ENCODE measurements around the gene TET1. TPM values are rescaled to one million over a fixed set of nuclear protein-coding genes. Genes with fewer than 3 reads are reported as not detected.
"Not testable (repeated sequence)": the region's sequence is repeated elsewhere in the genome, so short reads cannot be mapped to it uniquely, and the experiment has no call there.

Gene TET1
- total RNA-seq, 3 donors from 2014 or later, result 6.9 to 12.8 (median 6.9) TPM

DNA sequence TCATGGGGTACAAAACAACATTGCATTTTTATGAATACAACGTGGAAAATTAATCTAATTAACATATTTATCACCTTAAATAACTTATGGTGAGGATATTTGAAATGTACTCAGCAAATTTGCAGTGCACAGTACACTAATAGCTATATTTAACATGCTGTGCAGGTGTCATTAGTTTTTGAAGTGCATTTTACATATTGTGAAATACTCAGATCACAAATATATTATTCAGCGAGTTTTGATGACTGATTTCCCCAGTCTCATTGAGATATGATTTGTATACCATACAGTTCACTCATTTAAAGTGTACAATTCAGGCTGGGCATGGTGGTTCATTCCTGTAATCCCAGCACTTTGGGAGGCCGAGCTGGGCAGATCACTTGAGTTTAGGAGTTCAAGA, 59.5 kb downstream of the TET1 start:
- Histone ChIP-seq H3K27me3 (no peaks in the 10 kb centered on the region), H3K27ac (no peak overlapping the region), H3K4me3 (no peak overlapping the region), H3K36me3 (no peaks in the 10 kb centered on the region), H3K9me3 (no peaks in the 10 kb centered on the region), H3K4me1 (no peaks in the 10 kb centered on the region)
- no peak for DNase-seq (ENCODE audit: low spot score in 2 of 2)
- intact Hi-C loops (cut with DNase I; ENCODE audit: low total_unique reads), result no loop called here
- TF ChIP-seq POLR2A (IDR thresholded peaks at IDR 0.05), result no peak
- TF ChIP-seq, protein P1, sequence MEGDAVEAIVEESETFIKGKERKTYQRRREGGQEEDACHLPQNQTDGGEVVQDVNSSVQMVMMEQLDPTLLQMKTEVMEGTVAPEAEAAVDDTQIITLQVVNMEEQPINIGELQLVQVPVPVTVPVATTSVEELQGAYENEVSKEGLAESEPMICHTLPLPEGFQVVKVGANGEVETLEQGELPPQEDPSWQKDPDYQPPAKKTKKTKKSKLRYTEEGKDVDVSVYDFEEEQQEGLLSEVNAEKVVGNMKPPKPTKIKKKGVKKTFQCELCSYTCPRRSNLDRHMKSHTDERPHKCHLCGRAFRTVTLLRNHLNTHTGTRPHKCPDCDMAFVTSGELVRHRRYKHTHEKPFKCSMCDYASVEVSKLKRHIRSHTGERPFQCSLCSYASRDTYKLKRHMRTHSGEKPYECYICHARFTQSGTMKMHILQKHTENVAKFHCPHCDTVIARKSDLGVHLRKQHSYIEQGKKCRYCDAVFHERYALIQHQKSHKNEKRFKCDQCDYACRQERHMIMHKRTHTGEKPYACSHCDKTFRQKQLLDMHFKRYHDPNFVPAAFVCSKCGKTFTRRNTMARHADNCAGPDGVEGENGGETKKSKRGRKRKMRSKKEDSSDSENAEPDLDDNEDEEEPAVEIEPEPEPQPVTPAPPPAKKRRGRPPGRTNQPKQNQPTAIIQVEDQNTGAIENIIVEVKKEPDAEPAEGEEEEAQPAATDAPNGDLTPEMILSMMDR (IDR thresholded peaks at IDR 0.05), result no peak
- TF ChIP-seq POLR2AphosphoS5 (IDR thresholded peaks at IDR 0.05), result no peak

DNA sequence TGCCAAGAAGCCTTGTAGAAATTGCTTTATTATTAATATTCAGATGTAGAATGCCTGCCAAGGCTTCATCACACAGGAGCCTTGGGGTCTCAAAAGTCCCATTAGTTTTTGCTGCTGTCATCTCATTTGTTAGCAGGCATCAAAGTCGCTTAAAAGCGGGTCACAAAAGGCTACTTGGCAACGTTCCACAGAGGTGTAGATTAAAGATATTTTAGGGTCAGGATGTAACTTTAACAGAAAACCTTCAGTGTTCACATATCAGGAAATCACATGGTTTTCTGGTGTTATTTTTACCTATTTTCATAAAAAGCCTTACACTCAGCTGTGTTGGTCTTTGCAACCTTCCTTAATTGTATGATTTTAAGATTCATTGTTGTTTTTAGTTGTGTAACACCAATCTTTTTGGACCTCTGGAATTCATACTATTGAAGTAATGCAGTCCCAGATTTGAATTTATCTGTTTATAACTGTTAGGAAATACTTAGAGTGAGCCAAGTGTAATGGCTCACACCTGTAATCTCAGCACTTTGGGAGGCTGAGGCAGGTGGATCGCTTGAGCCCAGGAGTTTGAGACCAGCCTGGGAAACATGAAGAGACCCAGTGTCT, 65.3 kb downstream of the TET1 start:
- DNase-seq (ENCODE audit: low spot score in 2 of 2), result no peak
- no peaks in the 10 kb centered on the region for H3K4me1 ChIP-seq
- intact Hi-C loops (cut with DNase I; ENCODE audit: low total_unique reads), result no loop called here
- H3K9me3 ChIP-seq, result no peaks in the 10 kb centered on the region
- TF ChIP-seq POLR2AphosphoS5 (IDR thresholded peaks at IDR 0.05), result no peak
- TF ChIP-seq POLR2A (IDR thresholded peaks at IDR 0.05), result no peak
- TF ChIP-seq, protein P1 (IDR thresholded peaks at IDR 0.05), result no peak
- no peaks in the 10 kb centered on the region for H3K27me3 ChIP-seq
- H3K4me3 ChIP-seq, result no peak overlapping the region
- H3K36me3 ChIP-seq, result no peaks in the 10 kb centered on the region
- no peak overlapping the region for H3K27ac ChIP-seq

DNA sequence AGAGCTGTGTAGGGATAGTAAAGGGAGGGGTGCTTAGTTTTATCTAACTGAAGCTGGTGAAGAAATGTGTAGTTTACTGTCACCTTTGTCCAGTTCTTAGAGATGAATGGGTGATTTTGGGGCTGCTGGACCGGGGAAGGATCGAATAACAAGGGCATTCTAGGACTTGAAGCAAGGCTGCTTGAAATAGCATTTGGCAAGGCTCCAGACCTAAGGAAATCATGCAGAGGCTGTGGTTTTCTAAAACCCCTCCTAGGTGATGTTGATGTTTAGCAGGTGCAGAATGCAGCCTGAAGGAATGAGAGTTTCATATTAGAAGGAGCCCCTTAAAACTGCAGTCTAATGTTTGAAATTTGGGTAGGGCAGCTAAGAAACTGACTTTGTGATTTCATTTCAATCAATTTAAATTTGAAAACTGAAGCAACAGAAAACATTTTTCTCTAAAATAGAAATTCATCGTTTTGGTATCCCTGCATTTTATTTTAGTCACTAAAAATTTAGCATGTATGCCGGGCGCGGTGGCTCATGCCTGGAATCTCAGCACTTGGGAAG, 68.5 kb downstream of the TET1 start:
- Histone ChIP-seq H3K4me3 (no peak overlapping the region), H3K27me3 (no peaks in the 10 kb centered on the region), H3K4me1 (no peaks in the 10 kb centered on the region), H3K36me3 (no peaks in the 10 kb centered on the region), H3K27ac (no peak overlapping the region), H3K9me3 (no peaks in the 10 kb centered on the region)
- intact Hi-C loops (cut with DNase I; ENCODE audit: low total_unique reads), result no loop called here
- TF ChIP-seq POLR2A (IDR thresholded peaks at IDR 0.05), result no peak
- no peak for TF ChIP-seq POLR2AphosphoS5 (IDR thresholded peaks at IDR 0.05)
- TF ChIP-seq, protein P1 (IDR thresholded peaks at IDR 0.05), result no peak
- DNase-seq (ENCODE audit: low spot score in 2 of 2), result no peak

DNA sequence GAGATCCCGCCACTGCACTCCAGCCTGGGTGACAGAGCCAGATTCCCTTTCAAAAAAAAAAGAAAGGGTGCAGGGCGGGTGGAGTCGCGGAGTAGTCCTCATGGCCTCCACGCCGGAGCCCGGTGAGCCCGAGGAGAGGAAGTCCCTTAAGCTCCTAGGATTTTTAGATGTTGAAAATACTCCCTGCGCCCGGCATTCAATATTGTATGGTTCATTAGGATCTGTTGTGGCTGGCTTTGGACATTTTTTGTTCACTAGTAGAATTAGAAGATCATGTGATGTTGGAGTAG, 72.1 kb downstream of the TET1 start:
- H3K9me3 ChIP-seq; H3K27ac ChIP-seq; H3K4me3 ChIP-seq; H3K27me3 ChIP-seq; H3K4me1 ChIP-seq; intact Hi-C loops (cut with DNase I; ENCODE audit: low total_unique reads); DNase-seq (ENCODE audit: low spot score in 2 of 2); H3K36me3 ChIP-seq: not testable (repeated sequence)

DNA sequence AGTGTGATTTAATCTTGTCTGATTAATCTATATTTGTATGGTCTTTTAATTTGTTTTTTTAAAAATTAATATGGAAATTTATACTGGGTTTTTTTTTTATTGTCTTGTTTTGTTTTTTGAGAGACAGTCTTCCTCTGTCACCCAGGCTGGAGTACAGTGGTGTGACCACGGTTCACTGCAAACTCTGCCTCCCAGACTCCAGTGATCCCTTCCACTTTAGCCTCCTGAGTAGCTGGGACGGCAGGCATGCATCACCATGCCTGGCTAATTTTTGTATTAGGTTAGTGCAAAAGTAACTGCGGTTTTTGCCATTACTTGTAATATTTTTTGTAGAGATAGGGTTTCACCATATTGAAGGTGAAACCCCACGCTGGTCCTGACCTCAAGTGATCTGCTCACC, 73.1 kb downstream of the TET1 start:
- no peak overlapping the region for H3K27ac ChIP-seq
- H3K27me3 ChIP-seq, result no peaks in the 10 kb centered on the region
- no peaks in the 10 kb centered on the region for H3K4me1 ChIP-seq
- intact Hi-C loops (cut with DNase I; ENCODE audit: low total_unique reads), result no loop called here
- H3K9me3 ChIP-seq, result no peaks in the 10 kb centered on the region
- H3K4me3 ChIP-seq, result no peak overlapping the region
- no peak for DNase-seq (ENCODE audit: low spot score in 2 of 2)
- H3K36me3 ChIP-seq, result no peaks in the 10 kb centered on the region
- TF ChIP-seq POLR2A (IDR thresholded peaks at IDR 0.05), result no peak
- no peak for TF ChIP-seq POLR2AphosphoS5 (IDR thresholded peaks at IDR 0.05)
- TF ChIP-seq, protein P1 (IDR thresholded peaks at IDR 0.05), result no peak
